ENCODE data around the gene TSHZ1.

TSHZ1 gene

GRCh38 chr18:75267643-75268363, 57.2 kb downstream of the TSHZ1 start:
- DNase-seq (ENCODE audit: extremely low read depth, low read depth), result no peak

GRCh38 chr18:75268364-75268646, 57.7 kb downstream of the TSHZ1 start:
- TF ChIP-seq CTCF (IDR thresholded peaks at IDR 0.05; ENCODE audit: low read depth, low read length), result no peak
- no peak for DNase-seq (ENCODE audit: extremely low read depth, low read depth)

More at GRCh38 chr18:75267643-75268363, 57.2 kb downstream of the TSHZ1 start:
- TF ChIP-seq CTCF (IDR thresholded peaks at IDR 0.05; ENCODE audit: low read depth, low read length), result no peak

GRCh38 chr18:75269124-75269680, 58.6 kb downstream of the TSHZ1 start:
- no peak for TF ChIP-seq CTCF (IDR thresholded peaks at IDR 0.05; ENCODE audit: low read depth, low read length)
- DNase-seq (ENCODE audit: extremely low read depth, low read depth), result no peak

GRCh38 chr18:75269696-75270095, 59.1 kb downstream of the TSHZ1 start:
- no peak for TF ChIP-seq CTCF (IDR thresholded peaks at IDR 0.05; ENCODE audit: low read depth, low read length)
- no peak for DNase-seq (ENCODE audit: extremely low read depth, low read depth)

GRCh38 chr18:75271952-75272351, 61.4 kb downstream of the TSHZ1 start:
- no peak for TF ChIP-seq CTCF (IDR thresholded peaks at IDR 0.05; ENCODE audit: low read depth, low read length)
- no peak for DNase-seq (ENCODE audit: extremely low read depth, low read depth)

- DNase-seq (ENCODE audit: extremely low read depth, low read depth), result no peak
- TF ChIP-seq CTCF (IDR thresholded peaks at IDR 0.05; ENCODE audit: low read depth, low read length), result no peak
These were observed 63.2 kb downstream of the TSHZ1 start for GRCh38 chr18:75273817-75274216.

- no peak for TF ChIP-seq CTCF (IDR thresholded peaks at IDR 0.05; ENCODE audit: low read depth, low read length)
- no peak for DNase-seq (ENCODE audit: extremely low read depth, low read depth)
These were observed 64.6 kb downstream of the TSHZ1 start for GRCh38 chr18:75275226-75275625.
